ENCODE data around the gene ACTN1. TPM values are rescaled to one million over a fixed set of nuclear protein-coding genes. Genes with fewer than 3 reads are reported as not detected.

The ACTN1 gene
- total RNA-seq, 1 experiment from 2014 or later = 148 TPM

GRCh38 chr14:68871392-68871791, 107.7 kb downstream of the ACTN1 start:
- H3K27me3 ChIP-seq (replicated peaks; ENCODE audit: insufficient read depth, low read depth, low read length, poor library complexity) = no peaks in the 10 kb centered on the region
- H3K4me3 ChIP-seq (ENCODE audit: low read depth, low read length, poor library complexity, severe bottlenecking) = no peak overlapping the region
- ChIA-PET POLR2A (ENCODE audit: low non-redundant PET) (no interaction called here), CTCF (no interaction called here)
- TF ChIP-seq EZH2 (IDR thresholded peaks at IDR 0.05; ENCODE audit: borderline replicate concordance, low read depth, low read length, poor library complexity, severe bottlenecking) = no peak
- TF ChIP-seq CTCF (conservative IDR thresholded peaks at IDR 0.05; ENCODE audit: low read depth, low read length) = no peak
- no TSS peak for BruUV-seq (replicated peaks)
- H3K4me1 ChIP-seq (ENCODE audit: insufficient read depth, low read length, poor library complexity, severe bottlenecking) = no peaks in the 10 kb centered on the region
- no peaks in the 10 kb centered on the region for H3K9me3 ChIP-seq (ENCODE audit: low read depth, low read length, poor library complexity, severe bottlenecking)
- no peak for DNase-seq (ENCODE audit: low spot score)
- no peak overlapping the region for H3K27ac ChIP-seq (ENCODE audit: low read depth, low read length, poor library complexity, severe bottlenecking)
- intact Hi-C loops (cut with micrococcal nuclease; ENCODE audit: unreplicated experiment) = no loop called here
- peaks cover 29% of the 10 kb centered on the region for H3K36me3 ChIP-seq (ENCODE audit: insufficient read depth, low read length, poor library complexity, severe bottlenecking)

GRCh38 chr14:68866991-68867533, 112.0 kb downstream of the ACTN1 start:
- Histone ChIP-seq H3K4me3 (ENCODE audit: low read depth, low read length, poor library complexity, severe bottlenecking) (no peak overlapping the region), H3K27ac (ENCODE audit: low read depth, low read length, poor library complexity, severe bottlenecking) (no peak overlapping the region), H3K27me3 (replicated peaks; ENCODE audit: insufficient read depth, low read depth, low read length, poor library complexity) (no peaks in the 10 kb centered on the region), H3K4me1 (ENCODE audit: insufficient read depth, low read length, poor library complexity, severe bottlenecking) (no peaks in the 10 kb centered on the region), H3K9me3 (ENCODE audit: low read depth, low read length, poor library complexity, severe bottlenecking) (peaks cover 8% of the 10 kb centered on the region), H3K36me3 (ENCODE audit: insufficient read depth, low read length, poor library complexity, severe bottlenecking) (peaks cover 3% of the 10 kb centered on the region)
- DNase-seq (ENCODE audit: low spot score) = no peak
- POLR2A ChIA-PET (ENCODE audit: low non-redundant PET) = no interaction called here
- intact Hi-C loops (cut with micrococcal nuclease; ENCODE audit: unreplicated experiment) = no loop called here
- BruUV-seq (replicated peaks) = no TSS peak
- CTCF ChIA-PET = no interaction called here
- no peak for TF ChIP-seq CTCF (conservative IDR thresholded peaks at IDR 0.05; ENCODE audit: low read depth, low read length)
- no peak for TF ChIP-seq EZH2 (IDR thresholded peaks at IDR 0.05; ENCODE audit: borderline replicate concordance, low read depth, low read length, poor library complexity, severe bottlenecking)

GRCh38 chr14:68865542-68865941, 113.6 kb downstream of the ACTN1 start:
- no TSS peak for BruUV-seq (replicated peaks)
- POLR2A ChIA-PET (ENCODE audit: low non-redundant PET) = no interaction called here
- TF ChIP-seq CTCF (conservative IDR thresholded peaks at IDR 0.05; ENCODE audit: low read depth, low read length) (no peak), EZH2 (IDR thresholded peaks at IDR 0.05; ENCODE audit: borderline replicate concordance, low read depth, low read length, poor library complexity, severe bottlenecking) (no peak)

More at GRCh38 chr14:68865542-68865941, 113.6 kb downstream of the ACTN1 start:
- H3K27ac ChIP-seq (ENCODE audit: low read depth, low read length, poor library complexity, severe bottlenecking) = no peak overlapping the region
- no peaks in the 10 kb centered on the region for H3K36me3 ChIP-seq (ENCODE audit: insufficient read depth, low read length, poor library complexity, severe bottlenecking)
- intact Hi-C loops (cut with micrococcal nuclease; ENCODE audit: unreplicated experiment) = no loop called here
- no peak overlapping the region for H3K4me3 ChIP-seq (ENCODE audit: low read depth, low read length, poor library complexity, severe bottlenecking)
- H3K4me1 ChIP-seq (ENCODE audit: insufficient read depth, low read length, poor library complexity, severe bottlenecking) = no peaks in the 10 kb centered on the region
- CTCF ChIA-PET = interaction anchor here (0.6 kb wide), 1 partner anchor 16 kb away, joined by 3 read pairs; no protein-coding TSS in a partner anchor
- peaks cover 8% of the 10 kb centered on the region for H3K9me3 ChIP-seq (ENCODE audit: low read depth, low read length, poor library complexity, severe bottlenecking)
- no peaks in the 10 kb centered on the region for H3K27me3 ChIP-seq (replicated peaks; ENCODE audit: insufficient read depth, low read depth, low read length, poor library complexity)
- DNase-seq (ENCODE audit: low spot score) = no peak
